HCT116 (cell line): ENCODE results near the gene TMC6. TPM values are rescaled to one million over a fixed set of nuclear protein-coding genes. Genes with fewer than 3 reads are reported as not detected.

Experiments
- ATAC-seq: fragments of 200-7000 bp; cut with Tn5 transposase; 2 replicates; pipeline ENCODE4 v1.9.1; 2020; ENCODE audit warnings: mild to moderate bottlenecking, moderate library complexity
- BruUV-seq: library from RNA; stranded (reverse); fragments of 400-500 nt; replicated peaks from 2 replicates; lab custom pipeline; 2021; lab: Mats Ljungman, UMichigan
- CTCF ChIA-PET: fragments of 300-600 bp; sonication (Branson Sonifier 250); formaldehyde crosslinking; loops from one replicate; lab custom pipeline; 2021; ENCODE audit warnings: antibody characterized with exemption; lab: Charles Lee
- POLR2A ChIA-PET: fragments of 300-600, 350-600 bp; sonication (Branson Sonifier 250); formaldehyde crosslinking; loops from one replicate; lab custom pipeline; 2021; ENCODE audit warnings: antibody characterized with exemption; lab: Charles Lee
- RAD21 ChIA-PET, 2 experiments: fragments of 300-600 bp; sonication (Branson Sonifier 250); formaldehyde crosslinking; loops; one replicate each; lab custom pipeline; 2023; ENCODE audit warnings: low total read pairs in 2 of 2; ENCODE audit not compliant: uncharacterized antibody in 2 of 2, unreplicated experiment in 2 of 2, low non-redundant PET in 1 of 2; lab: Charles Lee
- DNase-seq: peaks from one replicate; pipeline ENCODE4 v3.0.0-alpha.2; 2010; ENCODE audit warnings: low read depth, low spot score
- H2AFZ ChIP-seq: fragments of 200-600 bp; shearing (Covaris generic), sonication (generic); 2 replicates; pipeline ENCODE4 v1.6.1; 2017; ENCODE audit warnings: low read depth, mixed run types, mixed read lengths, antibody characterized with exemption, low read length; ENCODE audit not compliant: poor library complexity, severe bottlenecking
- H3K27ac ChIP-seq: 2 replicates; pipeline ENCODE4 v1.5.1; 2012; ENCODE audit warnings: low read depth, low read length
- H3K27me3 ChIP-seq: fragments of 200-600 bp; sonication (generic); 2 replicates; pipeline ENCODE4 v1.6.1; 2016; ENCODE audit warnings: mixed run types, low read length, mixed read lengths; ENCODE audit not compliant: insufficient read depth
- H3K36me3 ChIP-seq, 2 experiments: fragments of 200-500 bp in 1 of 2; fragments of 200-600 bp in 1 of 2; sonication (Bioruptor generic) in 1 of 2; sonication (generic) in 1 of 2; 2 replicates each; pipeline versions ENCODE4 v1.5.1 to v1.6.1; 2014 to 2016; ENCODE audit warnings: low read length in 2 of 2, inconsistent platforms in 1 of 2, mixed read lengths in 1 of 2, mixed run types in 1 of 2; ENCODE audit not compliant: insufficient read depth in 2 of 2, control insufficient read depth in 1 of 2
- H3K4me1 ChIP-seq, 2 experiments: fragments of 200-600 bp in 1 of 2; sonication (generic) in 1 of 2; 2 replicates each; pipeline versions ENCODE4 v1.5.1 to v1.6.1; 2012 to 2017; ENCODE audit warnings: low read length in 2 of 2, inconsistent platforms in 1 of 2, mild to moderate bottlenecking in 1 of 2, mixed read lengths in 1 of 2, mixed run types in 1 of 2, moderate library complexity in 1 of 2; ENCODE audit not compliant: insufficient read depth in 2 of 2, control insufficient read depth in 1 of 2
- H3K4me2 ChIP-seq: fragments of 200-600 bp; sonication (generic); 2 replicates; pipeline ENCODE4 v1.6.1; 2017; ENCODE audit warnings: mixed run types, low read length, mixed read lengths
- H3K4me3 ChIP-seq, 2 experiments: fragments of 200-600 bp in 1 of 2; sonication (generic) in 1 of 2; replicated peaks in 1 of 2; 2 replicates each; pipeline ENCODE4 v1.5.1; 2011 to 2016; ENCODE audit warnings: low read length in 2 of 2, control low read depth in 1 of 2, low read depth in 1 of 2, mild to moderate bottlenecking in 1 of 2, mixed read lengths in 1 of 2, mixed run types in 1 of 2
- H3K79me2 ChIP-seq: fragments of 200-600 bp; sonication (generic); 2 replicates; pipeline ENCODE4 v1.6.1; 2017; ENCODE audit warnings: mild to moderate bottlenecking, mixed run types, low read length, moderate library complexity, mixed read lengths; ENCODE audit not compliant: insufficient read depth
- H3K9ac ChIP-seq: fragments of 200-600 bp; sonication (generic); 2 replicates; pipeline ENCODE4 v1.6.1; 2016; ENCODE audit warnings: low read length, mixed read lengths
- H3K9me2 ChIP-seq: fragments of 200-600 bp; sonication (generic), shearing (Covaris generic); 2 replicates; pipeline ENCODE4 v1.6.1; 2017; ENCODE audit warnings: mixed run types, mild to moderate bottlenecking, moderate library complexity; ENCODE audit not compliant: insufficient read depth
- H3K9me3 ChIP-seq, 2 experiments: fragments of 200-500 bp in 1 of 2; fragments of 200-600 bp in 1 of 2; sonication (Bioruptor generic) in 1 of 2; sonication (generic) in 1 of 2; 2 replicates each; pipeline ENCODE4 v1.6.1; 2014 to 2017; ENCODE audit warnings: low read length in 2 of 2, mixed read lengths in 2 of 2, inconsistent platforms in 1 of 2, low read depth in 1 of 2, mild to moderate bottlenecking in 1 of 2, mixed run types in 1 of 2, moderate library complexity in 1 of 2; ENCODE audit not compliant: control insufficient read depth in 1 of 2, insufficient read depth in 1 of 2
- H4K20me1 ChIP-seq: fragments of 200-600 bp; sonication (generic), shearing (Covaris generic); 2 replicates; pipeline ENCODE4 v1.6.1; 2017; ENCODE audit warnings: mixed run types, mild to moderate bottlenecking, moderate library complexity; ENCODE audit not compliant: insufficient read depth
- ATF3 ChIP-seq: IDR thresholded peaks from 2 replicates; pipeline ENCODE4 v1.6.1; 2012
- EZH2phosphoT487 ChIP-seq: fragments of 200-600 bp; IDR thresholded peaks from 2 replicates; pipeline ENCODE4 v1.6.1; 2018; ENCODE audit warnings: antibody characterized with exemption, borderline replicate concordance
- MAX ChIP-seq: IDR thresholded peaks from 2 replicates; pipeline ENCODE4 v1.6.1; 2012
- ZBTB33 ChIP-seq: IDR thresholded peaks from 2 replicates; pipeline ENCODE4 v1.6.1; 2011; ENCODE audit warnings: mild to moderate bottlenecking, low read length, moderate library complexity; ENCODE audit not compliant: insufficient replicate concordance; ENCODE audit errors: extremely low read depth
- ZFX ChIP-seq: fragments of 450-650 bp; IDR thresholded peaks from 2 replicates; pipeline ENCODE4 v1.6.1; 2017
- intact Hi-C: fragments of 100-400 bp; cut with micrococcal nuclease; formaldehyde crosslinking; loops from 2 replicates; pipeline ENCODE4 v1.10.0; 2022
- total RNA-seq: library from RNA; stranded (reverse); gene quantifications from one replicate; pipeline ENCODE4 v1.2.1, GENCODE V29; 2021; ENCODE audit not compliant: unreplicated experiment

The TMC6 gene
- total RNA-seq, 1 experiment from 2014 or later: 142 TPM

DNA sequence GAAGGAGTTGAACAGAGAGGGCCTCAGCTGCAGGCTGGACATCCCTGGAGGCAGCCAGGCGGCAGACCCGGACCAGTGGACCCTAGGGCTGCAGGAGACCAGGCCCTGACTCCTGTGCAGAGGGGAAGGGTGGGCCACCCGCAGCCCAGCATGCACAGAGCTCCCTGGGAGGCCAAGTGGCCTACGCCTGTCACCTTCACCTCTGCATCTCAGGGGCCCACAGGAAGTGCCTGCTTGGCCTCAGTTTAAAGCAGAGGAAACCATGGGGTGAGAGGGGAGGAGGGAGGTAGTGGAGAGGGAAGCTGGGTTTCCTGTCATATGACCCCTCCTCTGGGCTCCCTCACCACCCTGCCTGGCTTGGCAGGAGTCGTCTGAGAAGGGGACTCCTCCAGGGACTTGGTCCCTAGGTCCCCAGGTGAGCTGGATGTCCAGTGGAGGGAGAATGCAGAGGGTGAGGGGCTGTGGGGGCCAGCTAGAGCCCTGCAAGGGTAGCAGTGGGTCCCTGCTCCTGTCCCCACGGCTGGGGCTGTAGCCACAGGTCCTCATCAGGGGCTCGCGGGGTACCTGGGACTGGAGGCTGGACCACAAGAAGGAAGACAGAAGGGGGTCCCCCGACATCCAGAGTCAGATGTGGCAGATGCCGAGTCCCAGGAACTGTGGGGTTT is 2.0 kb upstream of the TMC6 start, which contains the start of gene TMC8:
Gene TMC8 (plus strand): TSS at position 335 of the 665 bp plus-strand sequence. CDS start 818 bp downstream, outside the sequence.
- peak within 1 kb of the TSS; percentile 96 for H3K4me2 ChIP-seq

More for the DNA sequence above, 2.0 kb upstream of the TMC6 start, which contains the start of gene TMC8:
- peak within 1 kb of the TSS; percentile 95; the same call in 1 of the 2 replicates for H3K27ac ChIP-seq
- H3K9me3 ChIP-seq: no peaks in the 10 kb centered on the region
- TF ChIP-seq ATF3 (no peak), EZH2phosphoT487 (no peak), MAX (no peak), ZFX (0 out of 2 replicates have a peak, but pooled peaks have one; percentile 3), ZBTB33 (no peak)
- H2AFZ ChIP-seq: no peak within 1 kb of the TSS
- RAD21 ChIA-PET: interaction anchor here in 1 of 2 experiments (1.2 to 1.3 kb wide), 2 partner anchors 20 to 120 kb away, joined by 3 to 4 read pairs; no protein-coding TSS in a partner anchor
- H3K9ac ChIP-seq: peak within 1 kb of the TSS; percentile 71
- H4K20me1 ChIP-seq: no peaks in the 10 kb centered on the region
- H3K79me2 ChIP-seq: peaks cover 17% of the 10 kb centered on the region; the same call in 1 of the 2 replicates
- CTCF ChIA-PET: interaction anchor here (1.2 to 1.8 kb wide), 4 partner anchors 9 to 121 kb away, joined by 3 to 7 read pairs (median 4); no protein-coding TSS in a partner anchor
- H3K4me1 ChIP-seq: peaks cover 39 to 74% of the 10 kb centered on the region in 2 experiments
- H3K36me3 ChIP-seq: no peaks in the 10 kb centered on the region
- intact Hi-C loops: no loop called here
- H3K27me3 ChIP-seq: no peaks in the 10 kb centered on the region
- BruUV-seq: no TSS peak
- H3K9me2 ChIP-seq: no peaks in the 10 kb centered on the region
- DNase-seq (no peak), ATAC-seq (no peak)
- peak within 1 kb of the TSS; percentile 57 to 68 for H3K4me3 ChIP-seq
- POLR2A ChIA-PET: interaction anchor here (1.4 to 4.2 kb wide), 3 partner anchors 8 to 56 kb away, joined by 3 to 35 read pairs (median 9); partner anchors contain the start of genes AFMID and TK1
